SIG-M5 treated with dmso at 0.1 percent for 504 hours (cell line): ENCODE measurements around the gene DAB1.

Source experiments
- DNase-seq: peaks from one replicate; lab custom pipeline; 2025; ENCODE audit not compliant: unreplicated experiment; lab: John Stamatoyannopoulos, UW

Gene DAB1

GRCh38 chr1:57129865-57130264 lies 294.0 kb downstream of the DAB1 start:
- no peak for DNase-seq

GRCh38 chr1:57127976-57128375 lies 295.9 kb downstream of the DAB1 start:
- DNase-seq, result no peak

DNA sequence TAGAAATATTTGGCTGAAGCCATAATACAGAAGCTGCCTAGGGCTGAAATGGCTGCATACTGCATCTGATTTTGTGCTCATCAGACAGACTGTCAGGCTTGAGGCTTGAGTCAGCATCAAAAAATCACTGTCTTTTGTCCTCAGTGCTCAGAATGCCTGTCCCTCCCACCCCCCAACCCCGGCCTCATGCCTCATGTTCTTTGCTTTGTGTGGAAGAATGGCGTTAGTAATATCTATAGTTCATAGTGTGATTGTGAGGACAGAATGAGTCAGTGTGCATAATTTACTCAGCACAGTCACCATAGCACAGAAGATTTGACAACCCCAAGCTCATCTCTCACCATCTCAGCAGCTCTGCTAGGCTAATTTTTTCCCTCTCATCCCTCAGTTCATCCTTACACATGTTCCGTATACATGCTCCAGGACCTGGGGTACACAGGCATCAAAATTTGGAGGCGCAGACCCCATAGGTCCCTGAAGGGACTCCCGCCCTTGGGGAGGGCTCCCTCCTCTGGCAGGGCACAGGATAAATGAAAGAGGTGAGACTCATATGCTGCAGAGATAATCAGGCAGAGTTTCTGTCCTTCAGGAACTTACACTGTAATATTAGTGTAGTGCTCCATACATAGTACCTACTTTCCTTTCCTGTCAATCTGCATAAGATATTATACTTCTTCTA lies 299.0 kb downstream of the DAB1 start:
- DNase-seq, result no peak

- DNase-seq, result no peak
Measured at GRCh38 chr1:57124170-57124569, 299.7 kb downstream of the DAB1 start.

- DNase-seq, result no peak
Measured at GRCh38 chr1:57122031-57122430, 301.8 kb downstream of the DAB1 start.

DNA sequence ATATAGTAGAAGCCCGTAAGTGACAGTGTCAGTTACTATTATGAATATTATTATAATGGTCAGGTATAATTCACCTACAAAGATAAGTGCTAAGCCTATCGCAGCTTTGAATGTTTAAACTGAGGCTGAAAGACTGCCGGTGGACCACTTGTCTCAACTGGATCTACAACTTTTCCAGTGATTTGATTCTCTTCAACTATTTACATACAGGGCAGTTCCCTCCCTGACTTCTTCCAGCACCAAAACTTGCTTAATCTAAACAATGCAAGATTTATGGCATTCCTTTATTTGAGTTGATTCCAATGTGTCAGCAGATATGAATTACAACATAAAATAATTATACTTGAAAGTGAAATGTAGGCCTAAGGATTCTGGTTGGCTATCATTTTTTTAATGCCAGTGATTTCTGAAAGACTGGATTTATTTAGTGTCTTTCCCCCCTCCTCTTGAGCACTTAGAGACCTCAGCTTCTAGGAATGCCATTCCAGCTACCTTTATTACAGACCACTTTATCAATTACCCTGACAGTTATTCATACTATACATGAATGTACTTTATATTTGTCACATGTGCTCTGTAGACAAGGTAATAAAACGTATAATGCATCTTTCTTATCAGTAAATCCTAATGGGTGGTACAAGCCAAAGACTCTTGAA lies 304.8 kb downstream of the DAB1 start:
- no peak for DNase-seq

DNA sequence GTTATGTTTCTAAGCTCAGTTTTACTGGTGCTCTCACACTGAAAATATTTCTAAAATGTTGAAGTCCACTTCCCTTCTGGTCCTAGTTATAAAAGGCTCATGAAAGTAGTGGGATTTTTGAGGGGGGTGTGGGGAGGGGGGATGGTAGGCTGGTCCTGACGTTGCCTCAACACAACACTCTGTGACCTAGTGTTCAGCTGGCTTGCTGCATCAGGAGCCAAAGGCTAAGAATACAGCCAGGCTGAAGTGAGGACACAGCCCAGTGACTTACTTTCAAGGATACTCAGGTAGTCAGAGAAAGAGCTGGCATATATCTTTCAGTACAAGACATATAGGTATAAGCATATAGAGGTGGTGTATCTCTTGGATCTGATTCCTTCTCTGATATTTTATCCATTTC lies 306.1 kb downstream of the DAB1 start:
- DNase-seq, result no peak

DNA sequence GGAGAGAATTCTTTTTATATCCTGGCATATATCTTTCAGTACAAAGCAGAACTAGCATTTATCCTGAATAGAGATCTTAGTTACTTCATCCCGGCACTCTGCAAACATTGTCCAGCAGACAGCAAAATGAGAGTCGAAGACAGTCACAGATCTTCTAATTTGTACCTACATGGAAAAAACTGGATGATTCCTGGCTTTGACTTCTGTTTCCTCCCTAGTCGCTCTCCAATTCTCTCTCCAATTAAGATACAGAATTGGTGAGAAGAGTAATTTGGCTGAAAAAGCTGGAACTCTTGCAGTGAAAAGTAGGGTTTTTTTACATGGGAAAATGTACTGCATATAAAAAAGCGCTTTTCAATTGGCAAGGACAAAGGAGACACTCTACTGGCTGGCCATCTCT lies 307.0 kb downstream of the DAB1 start:
- no peak for DNase-seq

- DNase-seq, result no peak
Measured at GRCh38 chr1:57115030-57115614, 308.7 kb downstream of the DAB1 start.

- no peak for DNase-seq
Measured at GRCh38 chr1:57112148-57112547, 311.7 kb downstream of the DAB1 start.

- no peak for DNase-seq
Measured at GRCh38 chr1:57111175-57111574, 312.7 kb downstream of the DAB1 start.

DNA sequence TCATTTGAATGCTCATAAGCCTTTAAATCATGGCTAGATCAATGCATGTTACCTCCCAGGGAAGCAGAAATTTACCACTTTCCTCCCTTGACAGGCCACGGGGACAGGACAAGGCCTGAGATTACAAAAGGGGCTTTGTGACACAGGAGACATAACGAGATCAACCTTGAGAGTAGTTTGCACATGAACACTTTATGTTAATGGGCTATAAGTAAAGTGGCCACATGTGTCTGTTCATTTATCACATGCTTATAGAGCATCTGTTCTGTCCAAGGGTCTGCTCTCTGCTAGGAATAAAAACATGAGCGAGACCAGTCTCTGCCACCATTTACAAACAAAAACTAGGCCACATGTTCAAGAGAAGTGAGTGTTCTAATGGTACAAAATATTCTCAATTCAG lies 314.0 kb downstream of the DAB1 start:
- no peak for DNase-seq

- no peak for DNase-seq
Measured at GRCh38 chr1:57109247-57109646, 314.6 kb downstream of the DAB1 start.

GRCh38 chr1:57106296-57106695 lies 317.6 kb downstream of the DAB1 start:
- no peak for DNase-seq

GRCh38 chr1:57102561-57103326 lies 321.1 kb downstream of the DAB1 start:
- DNase-seq, result no peak

- DNase-seq, result no peak
Measured at GRCh38 chr1:57101209-57101608, 322.7 kb downstream of the DAB1 start.

- no peak for DNase-seq
Measured at GRCh38 chr1:57094749-57095148, 329.1 kb downstream of the DAB1 start.

DNA sequence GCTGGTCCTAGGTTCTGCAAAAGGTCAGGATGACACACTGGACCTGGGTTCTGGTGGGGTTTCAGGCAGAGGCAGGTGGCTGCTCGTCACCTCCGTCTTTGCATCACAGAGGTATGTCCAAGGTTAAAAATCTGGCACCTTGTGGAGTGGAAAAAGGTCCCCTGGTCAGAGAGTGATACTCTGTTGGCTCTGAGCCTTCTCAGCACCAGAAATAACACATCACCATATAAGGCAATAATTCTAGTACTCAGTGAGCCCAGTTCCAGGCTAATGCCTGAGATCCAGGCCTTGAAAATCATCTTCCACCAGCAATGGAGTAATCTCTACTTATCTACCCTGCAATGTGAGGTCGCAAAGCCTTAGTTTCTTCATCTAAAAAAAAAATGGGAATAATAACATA lies 330.7 kb downstream of the DAB1 start:
- DNase-seq, result no peak

DNA sequence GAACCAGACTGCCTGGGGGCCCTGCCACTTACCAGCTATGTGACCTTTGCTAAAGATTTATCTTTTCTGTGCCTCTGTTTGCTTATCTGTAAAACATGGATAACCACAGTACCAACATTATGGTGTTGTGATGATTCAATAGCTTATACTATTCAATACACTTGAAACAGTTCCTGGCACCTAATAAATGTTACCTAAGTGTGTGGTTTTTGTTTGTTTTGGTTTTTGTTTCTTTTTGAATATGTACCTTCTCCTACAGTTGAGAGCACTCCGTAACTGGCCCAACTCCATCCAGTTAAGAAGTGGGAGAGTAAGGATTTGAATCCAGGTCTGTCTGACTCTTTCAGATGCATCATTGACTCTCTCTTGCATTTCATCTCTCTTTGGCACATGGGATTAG lies 332.2 kb downstream of the DAB1 start:
- DNase-seq, result no peak

GRCh38 chr1:57089855-57090254 lies 334.0 kb downstream of the DAB1 start:
- no peak for DNase-seq

GRCh38 chr1:57089221-57089620 lies 334.6 kb downstream of the DAB1 start:
- DNase-seq, result no peak

GRCh38 chr1:57088653-57089052 lies 335.2 kb downstream of the DAB1 start:
- no peak for DNase-seq
